NCI-H2227 (cell line): ENCODE measurements around the gene DDI2.

Experiments
- DNase-seq: peaks from one replicate; lab custom pipeline; 2025; ENCODE audit not compliant: unreplicated experiment; lab: John Stamatoyannopoulos, UW

Gene DDI2

GRCh38 chr1:15605398-15606383 lies 11.6 kb upstream of the DDI2 start:
- no peak for DNase-seq

GRCh38 chr1:15609631-15610030 lies 7.6 kb upstream of the DDI2 start:
- DNase-seq: no peak

- DNase-seq: no peak
These were observed 7.1 kb upstream of the DDI2 start for GRCh38 chr1:15610167-15610566.

GRCh38 chr1:15616373-15617172 lies 685 bp upstream of the DDI2 start:
- DNase-seq: peak; percentile 67

- no peak for DNase-seq
These were observed 908 bp downstream of the DDI2 start for GRCh38 chr1:15618077-15618654.

- DNase-seq: no peak
These were observed 1.6 kb downstream of the DDI2 start for GRCh38 chr1:15618655-15619525.

- DNase-seq: no peak
These were observed 2.9 kb downstream of the DDI2 start for GRCh38 chr1:15620155-15620545.

GRCh38 chr1:15620902-15621682 lies 3.8 kb downstream of the DDI2 start:
- DNase-seq: no peak

- no peak for DNase-seq
These were observed 4.7 kb downstream of the DDI2 start for GRCh38 chr1:15621975-15622374.

GRCh38 chr1:15622712-15623373 lies 5.6 kb downstream of the DDI2 start:
- DNase-seq: no peak

GRCh38 chr1:15623435-15623834 lies 6.2 kb downstream of the DDI2 start:
- DNase-seq: no peak

- DNase-seq: no peak
These were observed 7.0 kb downstream of the DDI2 start for GRCh38 chr1:15624133-15624714.

GRCh38 chr1:15625056-15625917 lies 8.0 kb downstream of the DDI2 start:
- no peak for DNase-seq

GRCh38 chr1:15626269-15626950 lies 9.2 kb downstream of the DDI2 start:
- DNase-seq: no peak

- no peak for DNase-seq
These were observed 10.2 kb downstream of the DDI2 start for GRCh38 chr1:15627343-15627988.

GRCh38 chr1:15628003-15628402 lies 10.7 kb downstream of the DDI2 start:
- no peak for DNase-seq
